Umbilical cord (tissue), 1 donor: ENCODE results near the gene F8A1. TPM values are rescaled to one million over a fixed set of nuclear protein-coding genes. Genes with fewer than 3 reads are reported as not detected.

Experiments
- total RNA-seq: library from RNA; depleted of rRNA; stranded (reverse); fragments of >200 nt; gene quantifications from one replicate; pipeline ENCODE4 v1.2.3, GENCODE V29; 2014; ENCODE audit warnings: low replicate concordance; ENCODE audit not compliant: insufficient read depth

F8A1 gene
- total RNA-seq, 1 donor from 2014 or later, result 0.96 TPM

Other genes with a start within 250 kb of the F8A1 start
- not detected for gene CTAG2, start 232.8 kb upstream of the F8A1 start, total RNA-seq
- 7.0 TPM for gene GAB3, start 135.3 kb upstream of the F8A1 start, total RNA-seq
- 17.6 TPM for gene DKC1, start 123.5 kb upstream of the F8A1 start, total RNA-seq
- gene MPP1, start 80.9 kb upstream of the F8A1 start, total RNA-seq, result 47.7 TPM
- gene SMIM9, start 51.7 kb upstream of the F8A1 start, total RNA-seq, result not detected
- gene F8, start 136.4 kb downstream of the F8A1 start, total RNA-seq, result 1.4 TPM
- 77.0 TPM for gene FUNDC2, start 140.5 kb downstream of the F8A1 start, total RNA-seq
- gene CMC4, start 184.8 kb downstream of the F8A1 start, total RNA-seq, result 13.5 TPM
- 32.5 TPM for gene MTCP1, start 184.8 kb downstream of the F8A1 start, total RNA-seq
- 11.1 TPM for gene BRCC3, start 185.2 kb downstream of the F8A1 start, total RNA-seq